ENCODE measurements around the gene SMPDL3A. TPM values are rescaled to one million over a fixed set of nuclear protein-coding genes. Genes with fewer than 3 reads are reported as not detected.
A peak's percentile ranks its signal among the peaks of the same experiment; 100 is the strongest.

SMPDL3A gene
- total RNA-seq, 2 experiments from 2014 or later: 0.14 TPM; not detected in 1

DNA sequence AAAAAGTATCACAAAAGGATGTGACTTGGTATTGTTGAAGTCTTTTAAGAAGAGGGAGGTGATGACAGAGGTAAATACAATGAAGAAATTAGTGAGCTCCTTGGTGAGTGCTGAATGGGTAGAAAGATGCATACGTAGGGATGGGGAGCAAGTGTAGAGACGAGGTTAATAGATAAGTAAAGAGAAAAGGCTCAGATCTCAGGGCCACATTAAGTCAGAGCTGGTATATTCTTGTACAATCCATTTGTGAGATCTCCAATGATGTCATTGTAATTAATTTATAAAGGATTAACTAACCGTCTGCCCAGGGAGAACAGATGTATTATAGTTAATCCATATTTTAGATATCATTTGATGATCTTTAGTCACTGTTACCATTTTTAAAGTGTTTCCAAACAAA is 43.4 kb downstream of the SMPDL3A start:
- DNase-seq (no peak), ATAC-seq (no peak)
- CTCF ChIA-PET: no interaction called here
- intact Hi-C loops (cut with micrococcal nuclease): no loop called here
- Mint-ChIP-seq H3K4me1 (ENCODE audit: low read depth) (no peaks in the 10 kb centered on the region), H3K27me3 (peaks cover 9% of the 10 kb centered on the region), H3K9me3 (no peaks in the 10 kb centered on the region), H3K27ac (no peak overlapping the region), H3K4me3 (no peak overlapping the region), H3K36me3 (ENCODE audit: low read depth) (no peaks in the 10 kb centered on the region)
- TF ChIP-seq, protein P1, sequence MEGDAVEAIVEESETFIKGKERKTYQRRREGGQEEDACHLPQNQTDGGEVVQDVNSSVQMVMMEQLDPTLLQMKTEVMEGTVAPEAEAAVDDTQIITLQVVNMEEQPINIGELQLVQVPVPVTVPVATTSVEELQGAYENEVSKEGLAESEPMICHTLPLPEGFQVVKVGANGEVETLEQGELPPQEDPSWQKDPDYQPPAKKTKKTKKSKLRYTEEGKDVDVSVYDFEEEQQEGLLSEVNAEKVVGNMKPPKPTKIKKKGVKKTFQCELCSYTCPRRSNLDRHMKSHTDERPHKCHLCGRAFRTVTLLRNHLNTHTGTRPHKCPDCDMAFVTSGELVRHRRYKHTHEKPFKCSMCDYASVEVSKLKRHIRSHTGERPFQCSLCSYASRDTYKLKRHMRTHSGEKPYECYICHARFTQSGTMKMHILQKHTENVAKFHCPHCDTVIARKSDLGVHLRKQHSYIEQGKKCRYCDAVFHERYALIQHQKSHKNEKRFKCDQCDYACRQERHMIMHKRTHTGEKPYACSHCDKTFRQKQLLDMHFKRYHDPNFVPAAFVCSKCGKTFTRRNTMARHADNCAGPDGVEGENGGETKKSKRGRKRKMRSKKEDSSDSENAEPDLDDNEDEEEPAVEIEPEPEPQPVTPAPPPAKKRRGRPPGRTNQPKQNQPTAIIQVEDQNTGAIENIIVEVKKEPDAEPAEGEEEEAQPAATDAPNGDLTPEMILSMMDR (IDR thresholded peaks at IDR 0.05): no peak
- POLR2A ChIA-PET: no interaction called here

DNA sequence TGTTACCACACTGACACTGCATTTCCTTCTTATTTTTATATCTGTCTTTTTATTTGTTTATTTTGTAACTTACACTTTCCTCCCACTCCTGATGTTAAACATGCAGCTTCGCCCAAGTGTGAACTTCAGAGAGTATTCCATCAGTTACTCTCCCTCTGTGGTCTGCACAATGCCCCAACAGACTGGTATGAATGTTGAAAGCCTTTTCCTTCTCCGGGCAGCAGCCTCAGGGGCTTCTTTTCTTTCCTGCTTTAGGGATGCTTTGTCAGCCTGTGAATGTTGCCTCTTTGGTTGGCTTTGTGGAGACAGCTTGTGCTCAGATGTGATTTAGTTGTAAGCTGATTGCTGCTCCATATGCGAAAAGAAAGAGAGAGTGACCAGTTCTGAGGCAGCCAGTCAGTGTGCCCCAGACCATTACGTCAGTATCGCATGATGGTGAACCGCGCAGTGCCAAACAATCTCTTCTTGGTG is 44.0 kb downstream of the SMPDL3A start:
- TF ChIP-seq, protein P1 (IDR thresholded peaks at IDR 0.05): no peak
- no peak for DNase-seq
- ChIA-PET CTCF (no interaction called here), POLR2A (no interaction called here)
- intact Hi-C loops (cut with micrococcal nuclease): no loop called here
- no peaks in the 10 kb centered on the region for H3K9me3 Mint-ChIP-seq
- no peaks in the 10 kb centered on the region for H3K36me3 Mint-ChIP-seq (ENCODE audit: low read depth)
- no peak for ATAC-seq
- no peaks in the 10 kb centered on the region for H3K4me1 Mint-ChIP-seq (ENCODE audit: low read depth)
- H3K27ac Mint-ChIP-seq: no peak overlapping the region
- H3K27me3 Mint-ChIP-seq: peaks cover 10% of the 10 kb centered on the region
- H3K4me3 Mint-ChIP-seq: no peak overlapping the region

DNA sequence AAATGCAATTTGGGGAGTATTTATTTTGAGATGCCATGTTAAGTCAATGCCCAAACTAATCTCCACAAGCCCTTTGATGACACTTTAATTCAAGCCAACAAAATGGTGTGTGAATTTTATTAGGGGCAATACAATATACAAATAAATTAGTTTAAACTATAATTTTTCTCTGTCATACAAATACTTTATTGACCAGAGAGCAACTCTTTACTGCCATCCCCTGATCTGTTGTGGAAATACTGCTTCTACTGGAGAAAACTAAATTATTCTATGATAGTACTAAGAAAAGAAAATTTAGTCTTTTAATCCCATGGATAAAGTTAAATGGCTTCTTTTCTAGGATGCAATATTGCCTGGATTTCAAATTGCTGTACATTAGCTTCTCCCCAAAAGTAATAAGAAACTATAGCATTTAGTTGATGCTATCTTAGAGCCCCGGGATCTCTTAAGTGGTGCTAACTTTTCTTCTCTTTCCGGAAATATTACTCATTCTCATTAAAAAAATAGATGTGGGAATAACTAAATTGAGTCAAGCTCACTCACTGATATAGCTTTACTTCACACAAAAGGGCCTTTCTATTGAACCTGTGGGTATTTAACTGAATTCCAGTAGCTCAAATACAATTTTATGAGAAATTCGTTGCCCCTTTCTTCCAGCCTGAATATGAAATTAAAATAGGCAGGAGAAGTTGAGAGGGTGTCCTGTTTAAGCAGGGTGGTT is 49.2 kb downstream of the SMPDL3A start:
- no peak overlapping the region for H3K4me3 Mint-ChIP-seq
- POLR2A ChIA-PET: no interaction called here
- no peaks in the 10 kb centered on the region for H3K9me3 Mint-ChIP-seq
- H3K27ac Mint-ChIP-seq: no peak overlapping the region
- TF ChIP-seq, protein P1 (IDR thresholded peaks at IDR 0.05): peak; percentile 34
- intact Hi-C loops (cut with micrococcal nuclease): loop anchor here (2.0 kb wide), 1 partner anchor 107 kb away; no protein-coding TSS in a partner anchor
- CTCF ChIA-PET: interaction anchor here (0.8 to 2.7 kb wide), 14 partner anchors 9 to 346 kb away, joined by 3 to 77 read pairs (median 8); partner anchors contain the start of gene SMPDL3A
- peaks cover 12% of the 10 kb centered on the region for H3K27me3 Mint-ChIP-seq
- no peaks in the 10 kb centered on the region for H3K36me3 Mint-ChIP-seq (ENCODE audit: low read depth)
- DNase-seq (no peak), ATAC-seq (no peak)
- no peaks in the 10 kb centered on the region for H3K4me1 Mint-ChIP-seq (ENCODE audit: low read depth)

DNA sequence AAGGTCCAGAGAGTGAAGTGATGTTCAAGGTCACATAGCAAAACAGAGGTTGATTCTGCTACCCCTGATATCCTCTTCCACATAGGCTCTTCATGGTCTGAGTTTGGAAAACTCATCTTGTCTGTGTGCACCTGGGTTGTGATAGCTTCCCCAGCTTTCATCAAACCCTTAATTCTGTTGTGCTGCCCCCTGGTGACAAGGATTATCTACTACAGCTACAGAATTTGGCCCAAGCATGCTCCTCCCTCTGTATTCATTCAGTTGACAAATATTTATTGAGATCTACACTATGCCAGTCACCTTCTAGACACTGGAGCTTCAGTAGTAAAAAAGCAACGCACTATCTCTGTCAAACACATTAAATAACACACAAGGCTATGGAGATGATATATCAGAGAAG is 50.4 kb downstream of the SMPDL3A start:
- intact Hi-C loops (cut with micrococcal nuclease): loop anchor here (2.0 kb wide), 1 partner anchor 109 kb away; no protein-coding TSS in a partner anchor
- H3K9me3 Mint-ChIP-seq: no peaks in the 10 kb centered on the region
- H3K27me3 Mint-ChIP-seq: peaks cover 12% of the 10 kb centered on the region
- ChIA-PET POLR2A (no interaction called here), CTCF (interaction anchor here (0.8 to 2.7 kb wide), 20 partner anchors 10 to 347 kb away, joined by 3 to 77 read pairs (median 4); partner anchors contain the start of gene SMPDL3A)
- TF ChIP-seq, protein P1 (IDR thresholded peaks at IDR 0.05): peak; percentile 71
- no peaks in the 10 kb centered on the region for H3K4me1 Mint-ChIP-seq (ENCODE audit: low read depth)
- DNase-seq: peak; percentile 61
- no peaks in the 10 kb centered on the region for H3K36me3 Mint-ChIP-seq (ENCODE audit: low read depth)
- H3K4me3 Mint-ChIP-seq: no peak overlapping the region
- no peak overlapping the region for H3K27ac Mint-ChIP-seq
- ATAC-seq: peak; percentile 78

DNA sequence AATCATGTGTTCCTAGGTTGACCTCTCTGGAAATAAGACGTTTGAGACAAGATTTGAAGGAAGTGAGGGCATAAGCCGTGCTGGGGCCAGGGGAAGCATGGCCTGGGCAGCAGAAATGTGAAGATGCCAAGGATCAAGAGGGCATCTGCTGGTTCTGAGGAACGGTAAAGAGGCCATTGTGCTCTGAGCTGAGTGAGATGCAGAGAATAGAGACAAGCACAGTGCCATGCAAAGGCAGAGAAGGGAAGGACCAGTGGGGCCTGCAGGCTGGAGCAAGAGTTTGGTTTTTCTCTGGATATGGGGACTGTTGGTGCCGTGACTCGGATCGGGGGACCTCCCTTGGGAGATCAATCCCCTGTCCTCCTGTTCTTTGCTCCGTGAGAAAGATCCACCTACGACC is 50.8 kb downstream of the SMPDL3A start:
- ChIA-PET POLR2A (no interaction called here), CTCF (interaction anchor here (0.9 to 2.7 kb wide), 18 partner anchors 11 to 347 kb away, joined by 3 to 77 read pairs (median 6); partner anchors contain the start of gene SMPDL3A)
- Mint-ChIP-seq H3K9me3 (no peaks in the 10 kb centered on the region), H3K4me1 (ENCODE audit: low read depth) (no peaks in the 10 kb centered on the region), H3K4me3 (no peak overlapping the region), H3K27me3 (peaks cover 12% of the 10 kb centered on the region), H3K36me3 (ENCODE audit: low read depth) (no peaks in the 10 kb centered on the region), H3K27ac (no peak overlapping the region)
- TF ChIP-seq, protein P1 (IDR thresholded peaks at IDR 0.05): no peak
- ATAC-seq (no peak), DNase-seq (no peak)
- intact Hi-C loops (cut with micrococcal nuclease): loop anchor here (2.0 kb wide), 1 partner anchor 109 kb away; no protein-coding TSS in a partner anchor
